GM21360 (cell line): Measurements from ENCODE around the gene SNX24.
A peak's percentile ranks its signal among the peaks of the same experiment; 100 is the strongest.

Source experiments
- ATAC-seq: cut with Tn5 transposase; IDR thresholded peaks from one replicate; pipeline ENCODE4 v1.9.1; 2021; ENCODE audit warnings: mild to moderate bottlenecking, moderate library complexity; ENCODE audit not compliant: unreplicated experiment

SNX24 gene

GRCh38 chr5:123000731-123001130 is 155.3 kb downstream of the SNX24 start:
- no peak for ATAC-seq

GRCh38 chr5:123001808-123002207 is 156.4 kb downstream of the SNX24 start:
- no peak for ATAC-seq

GRCh38 chr5:123007182-123007581 is 161.8 kb downstream of the SNX24 start:
- no peak for ATAC-seq

GRCh38 chr5:123007754-123008153 is 162.3 kb downstream of the SNX24 start:
- ATAC-seq: no peak

GRCh38 chr5:123012321-123012720 is 166.9 kb downstream of the SNX24 start:
- no peak for ATAC-seq

- ATAC-seq: no peak
Observed at GRCh38 chr5:123014689-123015088, 169.3 kb downstream of the SNX24 start.

GRCh38 chr5:123028222-123028621 is 182.8 kb downstream of the SNX24 start:
- ATAC-seq: no peak

- no peak for ATAC-seq
Observed at GRCh38 chr5:123033157-123033671, 187.8 kb downstream of the SNX24 start.

- ATAC-seq: no peak
Observed at GRCh38 chr5:123035360-123035917, 190.0 kb downstream of the SNX24 start.

GRCh38 chr5:123035918-123036390 is 190.5 kb downstream of the SNX24 start:
- peak; percentile 27 for ATAC-seq

- ATAC-seq: peak; percentile 63
Observed at GRCh38 chr5:123036391-123037103, 191.1 kb downstream of the SNX24 start, which contains the start of gene PPIC. Gene PPIC, minus strand, starts transcription at chr5:123036725. Its CDS starts 100 bp downstream, at chr5:123036625.

GRCh38 chr5:123037104-123037418 is 191.6 kb downstream of the SNX24 start:
- ATAC-seq: no peak

GRCh38 chr5:123039673-123040072 is 194.3 kb downstream of the SNX24 start:
- no peak for ATAC-seq

- no peak for ATAC-seq
Observed at GRCh38 chr5:123044926-123045617, 199.7 kb downstream of the SNX24 start.

GRCh38 chr5:123046222-123046621 is 200.8 kb downstream of the SNX24 start:
- ATAC-seq: no peak

GRCh38 chr5:123047706-123048105 is 202.3 kb downstream of the SNX24 start:
- ATAC-seq: no peak

GRCh38 chr5:123051206-123051605 is 205.8 kb downstream of the SNX24 start:
- ATAC-seq: no peak
